MCF 10A (cell line): ENCODE measurements around the gene IVL. TPM values are rescaled to one million over a fixed set of nuclear protein-coding genes. Genes with fewer than 3 reads are reported as not detected.

Experiments
- BruUV-seq: library from RNA; stranded (reverse); fragments of 400-500 nt; replicated peaks from 2 replicates; lab custom pipeline; 2021; lab: Mats Ljungman, UMichigan
- CTCF ChIA-PET: fragments of 300-600 bp; sonication (Branson Sonifier 250); formaldehyde crosslinking; extraction: SDS; loops from one replicate; lab custom pipeline; 2021; ENCODE audit warnings: antibody characterized with exemption, inconsistent platforms; lab: Yijun Ruan, JAX
- POLR2A ChIA-PET: fragments of 300-600, 350-650 bp; sonication (Branson Sonifier 250); formaldehyde crosslinking; extraction: SDS; loops from one replicate; lab custom pipeline; 2020; ENCODE audit warnings: antibody characterized with exemption, inconsistent platforms; lab: Yijun Ruan, JAX
- DNase-seq: peaks from one replicate; pipeline ENCODE4 v3.0.0-alpha.2; 2018; ENCODE audit not compliant: unreplicated experiment
- H3K27ac Mint-ChIP-seq: one replicate; pipeline ENCODE4 v1.8.0; 2022; ENCODE audit warnings: mild to moderate bottlenecking, low read depth, mixed read lengths; ENCODE audit not compliant: unreplicated experiment
- H3K27me3 Mint-ChIP-seq: one replicate; pipeline ENCODE4 v1.8.0; 2022; ENCODE audit warnings: mixed read lengths; ENCODE audit not compliant: insufficient read depth, unreplicated experiment
- H3K36me3 Mint-ChIP-seq: one replicate; pipeline ENCODE4 v1.8.0; 2022; ENCODE audit warnings: mild to moderate bottlenecking, moderate library complexity, mixed read lengths; ENCODE audit not compliant: insufficient read depth, unreplicated experiment
- H3K4me1 Mint-ChIP-seq: one replicate; pipeline ENCODE4 v1.8.0; 2022; ENCODE audit warnings: mixed read lengths; ENCODE audit not compliant: insufficient read depth, unreplicated experiment
- H3K4me3 Mint-ChIP-seq: one replicate; pipeline ENCODE4 v1.8.0; 2022; ENCODE audit warnings: mild to moderate bottlenecking, moderate library complexity, mixed read lengths; ENCODE audit not compliant: unreplicated experiment
- H3K9me3 Mint-ChIP-seq: one replicate; pipeline ENCODE4 v1.8.0; 2022; ENCODE audit warnings: mixed read lengths; ENCODE audit not compliant: unreplicated experiment
- intact Hi-C: fragments of 100-400 bp; cut with micrococcal nuclease; formaldehyde crosslinking; loops from 2 replicates; pipeline ENCODE4 v1.14.1; 2022
- total RNA-seq: library from RNA; stranded (reverse); gene quantifications from 2 replicates; pipeline ENCODE4 v1.2.3, GENCODE V29; 2022
- TF ChIP-seq, protein P1 (sequence below): fragments of 200-600 bp; IDR thresholded peaks from one replicate; pipeline ENCODE4 v1.8.0; 2022; ENCODE audit warnings: antibody characterized with exemption, mild to moderate bottlenecking; ENCODE audit not compliant: unreplicated experiment

IVL gene
- total RNA-seq, 1 experiment from 2014 or later: 0.33 TPM

DNA sequence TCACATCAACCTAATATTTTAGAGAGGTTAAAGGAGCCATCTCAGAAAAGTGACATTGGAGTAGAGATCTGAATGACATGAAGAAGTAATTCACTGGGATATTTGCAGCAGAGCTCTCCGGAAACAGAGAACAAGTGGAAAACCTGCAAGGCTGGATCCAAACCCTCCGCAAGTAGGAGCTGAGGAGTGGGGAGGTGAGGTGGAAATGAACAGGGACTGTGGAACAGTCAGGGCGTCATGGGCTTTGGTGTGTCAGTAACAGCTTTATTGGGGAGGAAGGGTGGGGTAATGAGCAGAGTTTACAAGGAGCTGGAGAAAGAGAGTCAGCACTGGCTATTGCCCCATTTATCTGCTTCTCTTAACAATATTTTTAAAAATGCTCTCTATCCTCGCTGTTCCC, 9.3 kb upstream of the IVL start:
- no peaks in the 10 kb centered on the region for H3K9me3 Mint-ChIP-seq
- BruUV-seq: no TSS peak
- intact Hi-C loops: no loop called here
- H3K27me3 Mint-ChIP-seq: no peaks in the 10 kb centered on the region
- no peaks in the 10 kb centered on the region for H3K4me1 Mint-ChIP-seq
- DNase-seq: no peak
- H3K36me3 Mint-ChIP-seq: no peaks in the 10 kb centered on the region
- POLR2A ChIA-PET: interaction anchor here (0.9 kb wide), 1 partner anchor 34 kb away, joined by 3 read pairs; no protein-coding TSS in a partner anchor
- CTCF ChIA-PET: interaction anchor here (1.8 to 5.4 kb wide), 2 partner anchors 14 to 28 kb away, joined by 5 to 29 read pairs; no protein-coding TSS in a partner anchor
- H3K27ac Mint-ChIP-seq: no peak overlapping the region
- no peak overlapping the region for H3K4me3 Mint-ChIP-seq
- TF ChIP-seq, protein P1, sequence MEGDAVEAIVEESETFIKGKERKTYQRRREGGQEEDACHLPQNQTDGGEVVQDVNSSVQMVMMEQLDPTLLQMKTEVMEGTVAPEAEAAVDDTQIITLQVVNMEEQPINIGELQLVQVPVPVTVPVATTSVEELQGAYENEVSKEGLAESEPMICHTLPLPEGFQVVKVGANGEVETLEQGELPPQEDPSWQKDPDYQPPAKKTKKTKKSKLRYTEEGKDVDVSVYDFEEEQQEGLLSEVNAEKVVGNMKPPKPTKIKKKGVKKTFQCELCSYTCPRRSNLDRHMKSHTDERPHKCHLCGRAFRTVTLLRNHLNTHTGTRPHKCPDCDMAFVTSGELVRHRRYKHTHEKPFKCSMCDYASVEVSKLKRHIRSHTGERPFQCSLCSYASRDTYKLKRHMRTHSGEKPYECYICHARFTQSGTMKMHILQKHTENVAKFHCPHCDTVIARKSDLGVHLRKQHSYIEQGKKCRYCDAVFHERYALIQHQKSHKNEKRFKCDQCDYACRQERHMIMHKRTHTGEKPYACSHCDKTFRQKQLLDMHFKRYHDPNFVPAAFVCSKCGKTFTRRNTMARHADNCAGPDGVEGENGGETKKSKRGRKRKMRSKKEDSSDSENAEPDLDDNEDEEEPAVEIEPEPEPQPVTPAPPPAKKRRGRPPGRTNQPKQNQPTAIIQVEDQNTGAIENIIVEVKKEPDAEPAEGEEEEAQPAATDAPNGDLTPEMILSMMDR: no peak

DNA sequence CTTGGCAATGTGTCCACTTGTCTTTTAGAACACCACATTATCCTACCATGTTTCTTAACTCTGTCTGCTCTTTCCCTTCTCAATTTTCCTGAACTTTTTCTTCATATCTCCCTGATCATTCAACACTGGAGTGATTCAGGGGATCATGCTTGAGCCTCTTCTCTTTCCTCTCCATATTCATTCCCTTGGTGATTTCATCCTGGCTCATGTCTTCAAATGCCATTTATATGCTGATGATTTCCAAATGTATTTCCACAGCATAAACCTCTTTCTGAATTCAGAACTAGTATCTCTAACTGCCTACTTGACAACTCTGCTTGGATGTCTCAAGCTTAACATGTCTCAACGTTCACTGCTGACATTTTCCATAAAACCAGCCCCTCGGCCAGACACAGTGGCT, 8.5 kb upstream of the IVL start:
- intact Hi-C loops: no loop called here
- Mint-ChIP-seq H3K27me3 (no peaks in the 10 kb centered on the region), H3K9me3 (no peaks in the 10 kb centered on the region), H3K4me1 (peaks cover 3% of the 10 kb centered on the region), H3K27ac (no peak overlapping the region), H3K36me3 (no peaks in the 10 kb centered on the region), H3K4me3 (no peak overlapping the region)
- no TSS peak for BruUV-seq
- TF ChIP-seq, protein P1: no peak
- ChIA-PET CTCF (interaction anchor here (0.7 to 5.4 kb wide), 5 partner anchors 14 to 28 kb away, joined by 3 to 29 read pairs (median 3); no protein-coding TSS in a partner anchor), POLR2A (no interaction called here)
- DNase-seq: no peak

GRCh38 chr1:152901631-152902030, 6.7 kb upstream of the IVL start:
- POLR2A ChIA-PET: interaction anchor here (1.2 kb wide), 1 partner anchor 12 kb away, joined by 3 read pairs; no protein-coding TSS in a partner anchor
- TF ChIP-seq, protein P1: no peak
- Mint-ChIP-seq H3K27me3 (no peaks in the 10 kb centered on the region), H3K4me1 (peaks cover 20% of the 10 kb centered on the region), H3K4me3 (no peak overlapping the region), H3K36me3 (no peaks in the 10 kb centered on the region), H3K27ac (no peak overlapping the region), H3K9me3 (no peaks in the 10 kb centered on the region)
- CTCF ChIA-PET: interaction anchor here (0.8 to 5.3 kb wide), 3 partner anchors 24 to 131 kb away, joined by 3 to 46 read pairs (median 4); no protein-coding TSS in a partner anchor
- no TSS peak for BruUV-seq
- no peak for DNase-seq
- intact Hi-C loops: no loop called here

GRCh38 chr1:152902636-152903035, 5.7 kb upstream of the IVL start:
- Mint-ChIP-seq H3K27ac (no peak overlapping the region), H3K9me3 (no peaks in the 10 kb centered on the region), H3K4me3 (no peak overlapping the region), H3K27me3 (no peaks in the 10 kb centered on the region), H3K36me3 (no peaks in the 10 kb centered on the region), H3K4me1 (peaks cover 28% of the 10 kb centered on the region)
- intact Hi-C loops: no loop called here
- POLR2A ChIA-PET: interaction anchor here (1.2 kb wide), 1 partner anchor 13 kb away, joined by 3 read pairs; no protein-coding TSS in a partner anchor
- TF ChIP-seq, protein P1: no peak
- BruUV-seq: no TSS peak
- DNase-seq: no peak
- CTCF ChIA-PET: interaction anchor here (0.6 to 5.3 kb wide), 4 partner anchors 32 to 1267 kb away, joined by 3 to 46 read pairs (median 4); no protein-coding TSS in a partner anchor
